Measurements from ENCODE around the gene NIF3L1.

NIF3L1 gene

GRCh38 chr2:200905618-200906296, 16.6 kb downstream of the NIF3L1 start:
- TF ChIP-seq, protein P1, sequence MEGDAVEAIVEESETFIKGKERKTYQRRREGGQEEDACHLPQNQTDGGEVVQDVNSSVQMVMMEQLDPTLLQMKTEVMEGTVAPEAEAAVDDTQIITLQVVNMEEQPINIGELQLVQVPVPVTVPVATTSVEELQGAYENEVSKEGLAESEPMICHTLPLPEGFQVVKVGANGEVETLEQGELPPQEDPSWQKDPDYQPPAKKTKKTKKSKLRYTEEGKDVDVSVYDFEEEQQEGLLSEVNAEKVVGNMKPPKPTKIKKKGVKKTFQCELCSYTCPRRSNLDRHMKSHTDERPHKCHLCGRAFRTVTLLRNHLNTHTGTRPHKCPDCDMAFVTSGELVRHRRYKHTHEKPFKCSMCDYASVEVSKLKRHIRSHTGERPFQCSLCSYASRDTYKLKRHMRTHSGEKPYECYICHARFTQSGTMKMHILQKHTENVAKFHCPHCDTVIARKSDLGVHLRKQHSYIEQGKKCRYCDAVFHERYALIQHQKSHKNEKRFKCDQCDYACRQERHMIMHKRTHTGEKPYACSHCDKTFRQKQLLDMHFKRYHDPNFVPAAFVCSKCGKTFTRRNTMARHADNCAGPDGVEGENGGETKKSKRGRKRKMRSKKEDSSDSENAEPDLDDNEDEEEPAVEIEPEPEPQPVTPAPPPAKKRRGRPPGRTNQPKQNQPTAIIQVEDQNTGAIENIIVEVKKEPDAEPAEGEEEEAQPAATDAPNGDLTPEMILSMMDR (IDR thresholded peaks at IDR 0.05; ENCODE audit: extremely low read depth, insufficient read depth, missing control alignments): peak; percentile 89
- DNase-seq (ENCODE audit: low spot score): peak; percentile 43
- in situ Hi-C loops (cut with MboI; ENCODE audit: low pct_unique_long_range_greater_than_20kb, low sequenced_read_pairs, unreplicated experiment): loop anchor here (5.0 to 10.0 kb wide), 3 partner anchors 169 to 329 kb away; partner anchors contain the start of genes HYCC2 and NDUFB3

DNA sequence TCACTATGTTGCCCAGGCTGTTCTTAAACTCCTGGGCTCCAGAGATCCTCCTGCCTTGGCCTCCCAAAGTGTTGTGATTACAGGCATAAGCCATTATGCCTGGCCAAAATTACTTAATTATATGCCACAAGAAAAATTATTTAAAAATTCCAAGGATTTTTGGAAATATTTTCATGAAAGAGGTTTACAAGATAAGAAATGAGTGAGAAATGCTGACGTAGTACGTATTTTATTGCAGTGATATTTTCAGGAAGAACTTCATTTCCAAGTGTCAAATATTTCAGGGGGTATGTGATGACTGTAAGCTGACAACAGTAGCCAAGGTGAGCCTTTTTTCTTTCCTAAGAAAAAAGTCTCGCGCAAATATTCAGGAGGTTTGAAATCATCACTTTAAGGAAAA, 20.8 kb downstream of the NIF3L1 start:
- TF ChIP-seq, protein P1 (IDR thresholded peaks at IDR 0.05; ENCODE audit: extremely low read depth, insufficient read depth, missing control alignments): no peak
- in situ Hi-C loops (cut with MboI; ENCODE audit: low pct_unique_long_range_greater_than_20kb, low sequenced_read_pairs, unreplicated experiment): loop anchor here (5.0 to 10.0 kb wide), 3 partner anchors 165 to 325 kb away; partner anchors contain the start of genes HYCC2 and NDUFB3
- no peak for DNase-seq (ENCODE audit: low spot score)

DNA sequence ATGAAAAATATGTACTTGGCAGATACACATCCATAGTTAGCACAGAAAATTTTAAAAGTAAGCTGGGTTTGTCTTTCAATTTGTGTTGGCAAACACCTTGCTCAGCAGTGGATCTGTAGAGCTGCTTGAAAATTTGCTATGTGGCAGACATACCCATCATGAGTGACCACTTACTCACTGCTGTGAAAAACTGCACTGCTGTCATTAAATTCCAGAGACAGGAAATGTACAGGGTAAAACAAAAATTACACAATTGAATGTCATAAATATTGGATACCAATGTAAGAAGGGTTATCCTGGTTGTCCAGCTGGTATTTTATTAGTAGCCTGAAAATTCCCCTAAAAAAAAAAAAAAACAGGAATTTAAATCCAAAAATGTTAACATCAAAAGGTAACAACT, 24.5 kb downstream of the NIF3L1 start:
- no peak for DNase-seq (ENCODE audit: low spot score)
- in situ Hi-C loops (cut with MboI; ENCODE audit: low pct_unique_long_range_greater_than_20kb, low sequenced_read_pairs, unreplicated experiment): no loop called here
- TF ChIP-seq, protein P1 (IDR thresholded peaks at IDR 0.05; ENCODE audit: extremely low read depth, insufficient read depth, missing control alignments): no peak

- in situ Hi-C loops (cut with MboI; ENCODE audit: low pct_unique_long_range_greater_than_20kb, low sequenced_read_pairs, unreplicated experiment): no loop called here
- TF ChIP-seq, protein P1 (IDR thresholded peaks at IDR 0.05; ENCODE audit: extremely low read depth, insufficient read depth, missing control alignments): no peak
- no peak for DNase-seq (ENCODE audit: low spot score)
These were observed 33.3 kb downstream of the NIF3L1 start for GRCh38 chr2:200922439-200922838.

- in situ Hi-C loops (cut with MboI; ENCODE audit: low pct_unique_long_range_greater_than_20kb, low sequenced_read_pairs, unreplicated experiment): no loop called here
- DNase-seq (ENCODE audit: low spot score): no peak
- TF ChIP-seq, protein P1 (IDR thresholded peaks at IDR 0.05; ENCODE audit: extremely low read depth, insufficient read depth, missing control alignments): no peak
These were observed 40.4 kb downstream of the NIF3L1 start for GRCh38 chr2:200929334-200930249.

- no peak for DNase-seq (ENCODE audit: low spot score)
- TF ChIP-seq, protein P1 (IDR thresholded peaks at IDR 0.05; ENCODE audit: extremely low read depth, insufficient read depth, missing control alignments): no peak
- in situ Hi-C loops (cut with MboI; ENCODE audit: low pct_unique_long_range_greater_than_20kb, low sequenced_read_pairs, unreplicated experiment): no loop called here
These were observed 41.9 kb downstream of the NIF3L1 start for GRCh38 chr2:200930947-200931626.

All from GM13977 (cell line).